Left renal pelvis (tissue), 4 donors: ENCODE results near the gene KLK14. TPM values are rescaled to one million over a fixed set of nuclear protein-coding genes. Genes with fewer than 3 reads are reported as not detected.

ENCODE experiments used
- DNase-seq, 4 donors: peaks; one replicate each; pipeline ENCODE4 v3.0.0-alpha.2; 2013; ENCODE audit warnings: low read depth in 4 of 4, low spot score in 3 of 4
- polyA plus RNA-seq, 4 donors: library from polyadenylated mRNA; unstranded; fragments of 120-200 nt; gene quantifications; one replicate each; pipeline ENCODE4 v1.2.1, GENCODE V29; 2013; ENCODE audit not compliant: insufficient read length in 4 of 4

The KLK14 gene
- polyA plus RNA-seq, 4 donors, result 0.14 to 0.67 (median 0.37) TPM

GRCh38 chr19:51059715-51060114 is 23.0 kb downstream of the KLK14 start:
- no peak for DNase-seq

GRCh38 chr19:51055866-51056265 is 26.8 kb downstream of the KLK14 start:
- DNase-seq, result no peak

GRCh38 chr19:51047031-51047335 is 35.7 kb downstream of the KLK14 start:
- DNase-seq, result no peak

GRCh38 chr19:51044327-51044726 is 38.4 kb downstream of the KLK14 start:
- no peak for DNase-seq

GRCh38 chr19:51043497-51043896 is 39.2 kb downstream of the KLK14 start:
- no peak for DNase-seq

GRCh38 chr19:51040151-51040550 is 42.5 kb downstream of the KLK14 start:
- DNase-seq, result no peak

GRCh38 chr19:51036519-51036918 is 46.2 kb downstream of the KLK14 start:
- DNase-seq, result no peak

GRCh38 chr19:51034704-51035103 is 48.0 kb downstream of the KLK14 start, which contains the start of gene KLK12:
KLK12 (minus strand) TSS chr19:51035002; CDS start chr19:51034621, 381 bp downstream.
- no peak for DNase-seq

GRCh38 chr19:51031880-51032225 is 50.8 kb downstream of the KLK14 start:
- no peak for DNase-seq

GRCh38 chr19:51031220-51031879 is 51.3 kb downstream of the KLK14 start:
- DNase-seq, result no peak

- no peak for DNase-seq
These were observed 52.1 kb downstream of the KLK14 start for GRCh38 chr19:51030631-51031030.

GRCh38 chr19:51029718-51030117 is 53.0 kb downstream of the KLK14 start:
- DNase-seq, result no peak

Other genes with a start within 250 kb of the KLK14 start
- not detected for gene KLK15, start 249.3 kb downstream of the KLK14 start, polyA plus RNA-seq
- under 1 TPM in 3 of 4 donors, not detected in 1; 0.47 to 0.88 (median 0.66) TPM for gene KLK3, start 228.0 kb downstream of the KLK14 start, polyA plus RNA-seq
- under 1 TPM in 2 of 4 donors, not detected in 2; 0.26 to 0.38 TPM for gene KLK2, start 209.4 kb downstream of the KLK14 start, polyA plus RNA-seq
- not detected for gene KLK4, start 171.5 kb downstream of the KLK14 start, polyA plus RNA-seq
- 1 to 10 TPM; 1.0 to 3.5 (median 1.8) TPM for gene KLK5, start 129.8 kb downstream of the KLK14 start, polyA plus RNA-seq
- gene KLK6, start 113.3 kb downstream of the KLK14 start, polyA plus RNA-seq, result 10 to 100 TPM; 30.9 to 56.0 (median 34.5) TPM
- 10 to 100 TPM in 1 of 4 donors, 1 to 10 TPM in 3; 4.1 to 23.3 (median 4.6) TPM for gene KLK7, start 99.0 kb downstream of the KLK14 start, polyA plus RNA-seq
- 10 to 100 TPM in 1 of 4 donors, 1 to 10 TPM in 3; 1.4 to 39.7 (median 3.3) TPM for gene KLK8, start 81.3 kb downstream of the KLK14 start, polyA plus RNA-seq
- 1 to 10 TPM in 1 of 4 donors, under 1 TPM in 3; 0.20 to 6.1 (median 0.42) TPM for gene KLK10, start 63.2 kb downstream of the KLK14 start, polyA plus RNA-seq
- gene KLK11, start 56.3 kb downstream of the KLK14 start, polyA plus RNA-seq, result 1 to 10 TPM in 1 of 4 donors, under 1 TPM in 3; 0.40 to 1.1 (median 0.46) TPM
- gene KLK12, start 47.9 kb downstream of the KLK14 start, polyA plus RNA-seq, result not detected
- gene KLK13, start 17.8 kb downstream of the KLK14 start, polyA plus RNA-seq, result under 1 TPM; 0.31 to 0.74 (median 0.68) TPM
- gene CTU1, start 25.5 kb upstream of the KLK14 start, polyA plus RNA-seq, result 1 to 10 TPM; 1.7 to 4.4 (median 2.6) TPM
- gene SIGLEC9, start 42.0 kb upstream of the KLK14 start, polyA plus RNA-seq, result 1 to 10 TPM; 1.2 to 1.8 (median 1.5) TPM
- under 1 TPM; 0.47 to 0.79 (median 0.59) TPM for gene SIGLEC7, start 59.4 kb upstream of the KLK14 start, polyA plus RNA-seq
- gene CD33, start 142.2 kb upstream of the KLK14 start, polyA plus RNA-seq, result 1 to 10 TPM; 1.4 to 3.7 (median 1.9) TPM
- gene SIGLECL1, start 168.2 kb upstream of the KLK14 start, polyA plus RNA-seq, result not detected
- gene IGLON5, start 228.8 kb upstream of the KLK14 start, polyA plus RNA-seq, result 1 to 10 TPM; 2.8 to 9.8 (median 3.9) TPM